Measurements from ENCODE around the gene SLC16A10. TPM values are rescaled to one million over a fixed set of nuclear protein-coding genes. Genes with fewer than 3 reads are reported as not detected.
"Not testable (repeated sequence)": the region's sequence is repeated elsewhere in the genome, so short reads cannot be mapped to it uniquely, and the experiment has no call there.

SLC16A10 gene
- total RNA-seq, 1 donor from 2014 or later, result 2.2 TPM

- intact Hi-C loops (cut with micrococcal nuclease), result loop anchor here (2.0 to 5.0 kb wide), 3 partner anchors 172 to 1001 kb away; partner anchors contain the start of genes FAM229B, REV3L and TUBE1
Observed at GRCh38 chr6:111086685-111087084, 618 bp upstream of the SLC16A10 start.

DNA sequence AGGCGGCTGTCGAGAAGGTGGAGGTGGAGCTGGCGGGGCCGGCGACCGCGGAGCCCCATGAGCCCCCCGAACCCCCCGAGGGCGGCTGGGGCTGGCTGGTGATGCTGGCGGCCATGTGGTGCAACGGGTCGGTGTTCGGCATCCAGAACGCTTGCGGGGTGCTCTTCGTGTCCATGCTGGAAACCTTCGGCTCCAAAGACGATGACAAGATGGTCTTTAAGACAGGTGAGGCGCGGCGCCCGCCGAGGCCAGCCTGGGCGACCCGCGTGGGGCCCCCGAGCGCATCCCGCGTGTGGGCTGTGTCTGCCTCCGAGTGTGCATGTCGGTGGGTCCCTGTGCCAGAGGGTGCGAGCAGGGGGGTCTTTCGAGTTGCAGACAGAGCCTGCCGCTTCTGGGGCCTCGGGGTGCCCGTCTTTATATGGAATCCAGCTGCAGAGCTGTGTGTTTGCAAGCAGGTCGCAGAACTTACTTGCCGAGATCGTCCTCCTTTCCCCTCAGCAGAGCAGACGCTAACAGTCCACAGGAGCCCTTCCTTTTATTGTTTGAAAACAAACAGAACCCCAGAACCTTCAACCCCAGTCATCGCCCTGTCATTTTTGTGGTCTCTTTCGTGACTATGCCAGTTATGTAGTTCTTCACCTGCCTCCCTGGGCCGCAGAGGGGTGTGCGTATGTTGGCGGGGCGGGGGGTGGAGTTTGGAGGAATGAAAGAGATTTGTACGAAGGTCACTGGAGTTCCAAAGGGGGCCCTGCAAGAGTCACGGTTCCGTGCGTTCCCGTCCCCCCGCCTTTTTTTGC is 766 bp downstream of the SLC16A10 start:
- intact Hi-C loops (cut with micrococcal nuclease), result loop anchor here (2.0 to 5.0 kb wide), 3 partner anchors 171 to 999 kb away; partner anchors contain the start of genes FAM229B, REV3L and TUBE1

GRCh38 chr6:111088668-111089003 is 1.3 kb downstream of the SLC16A10 start:
- intact Hi-C loops (cut with micrococcal nuclease), result loop anchor here (5.0 kb wide), 2 partner anchors 394 to 999 kb away; partner anchors contain the start of genes FAM229B, REV3L and TUBE1

GRCh38 chr6:111090766-111091165 is 3.5 kb downstream of the SLC16A10 start:
- intact Hi-C loops (cut with micrococcal nuclease), result no loop called here

DNA sequence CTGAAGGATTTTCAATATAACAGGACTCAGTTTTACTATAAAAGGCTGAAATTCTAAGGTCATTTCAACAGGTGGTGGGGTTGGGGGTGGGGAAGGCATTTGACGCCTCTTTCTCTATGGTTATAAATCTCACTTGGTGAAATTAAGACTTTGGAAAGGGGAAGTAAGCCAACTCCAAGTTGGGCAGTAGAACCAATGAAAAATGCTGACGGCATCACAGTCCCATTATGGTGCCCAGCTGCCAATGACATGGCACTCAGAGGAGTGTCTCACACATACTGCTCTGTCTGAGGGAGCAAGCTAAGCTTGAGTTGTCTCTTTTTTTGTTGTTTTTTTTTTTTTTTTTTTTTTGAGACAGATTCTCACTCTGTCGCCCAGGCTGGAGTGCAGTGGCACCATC is 4.7 kb downstream of the SLC16A10 start:
- intact Hi-C loops (cut with micrococcal nuclease), result no loop called here

GRCh38 chr6:111095488-111095887 is 8.2 kb downstream of the SLC16A10 start:
- intact Hi-C loops (cut with micrococcal nuclease), result not testable (repeated sequence)

GRCh38 chr6:111096246-111096645 is 8.9 kb downstream of the SLC16A10 start:
- intact Hi-C loops (cut with micrococcal nuclease), result no loop called here

- intact Hi-C loops (cut with micrococcal nuclease), result no loop called here
Observed at GRCh38 chr6:111098597-111098996, 11.3 kb downstream of the SLC16A10 start.

- intact Hi-C loops (cut with micrococcal nuclease), result no loop called here
Observed at GRCh38 chr6:111101987-111102386, 14.7 kb downstream of the SLC16A10 start.

GRCh38 chr6:111105578-111105977 is 18.3 kb downstream of the SLC16A10 start:
- intact Hi-C loops (cut with micrococcal nuclease), result no loop called here

- intact Hi-C loops (cut with micrococcal nuclease), result no loop called here
Observed at GRCh38 chr6:111107589-111107988, 20.3 kb downstream of the SLC16A10 start.

- intact Hi-C loops (cut with micrococcal nuclease), result no loop called here
Observed at GRCh38 chr6:111110036-111110435, 22.7 kb downstream of the SLC16A10 start.

- intact Hi-C loops (cut with micrococcal nuclease), result no loop called here
Observed at GRCh38 chr6:111113336-111114086, 26.2 kb downstream of the SLC16A10 start.

GRCh38 chr6:111114087-111114443 is 26.8 kb downstream of the SLC16A10 start:
- intact Hi-C loops (cut with micrococcal nuclease), result no loop called here

DNA sequence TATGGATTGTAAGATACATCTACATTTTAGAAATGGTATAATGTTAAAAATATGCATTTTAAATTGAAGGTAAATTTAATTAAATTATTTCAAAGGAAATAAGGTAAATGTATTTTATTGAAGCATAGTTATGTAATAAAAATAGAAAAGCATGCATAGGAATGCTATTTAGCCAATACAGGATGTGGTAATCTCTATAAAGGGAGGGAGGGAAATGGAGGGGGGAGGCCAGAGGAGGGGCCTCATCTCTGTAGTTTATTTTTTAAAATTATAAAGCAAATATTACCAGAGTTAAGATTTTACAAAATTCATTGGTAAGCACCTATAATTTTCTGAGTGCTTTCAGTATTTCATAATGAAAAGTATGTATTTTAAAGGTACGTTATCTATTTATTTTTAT is 27.2 kb downstream of the SLC16A10 start:
- intact Hi-C loops (cut with micrococcal nuclease), result no loop called here

GRCh38 chr6:111118826-111119225 is 31.5 kb downstream of the SLC16A10 start:
- intact Hi-C loops (cut with micrococcal nuclease), result no loop called here

DNA sequence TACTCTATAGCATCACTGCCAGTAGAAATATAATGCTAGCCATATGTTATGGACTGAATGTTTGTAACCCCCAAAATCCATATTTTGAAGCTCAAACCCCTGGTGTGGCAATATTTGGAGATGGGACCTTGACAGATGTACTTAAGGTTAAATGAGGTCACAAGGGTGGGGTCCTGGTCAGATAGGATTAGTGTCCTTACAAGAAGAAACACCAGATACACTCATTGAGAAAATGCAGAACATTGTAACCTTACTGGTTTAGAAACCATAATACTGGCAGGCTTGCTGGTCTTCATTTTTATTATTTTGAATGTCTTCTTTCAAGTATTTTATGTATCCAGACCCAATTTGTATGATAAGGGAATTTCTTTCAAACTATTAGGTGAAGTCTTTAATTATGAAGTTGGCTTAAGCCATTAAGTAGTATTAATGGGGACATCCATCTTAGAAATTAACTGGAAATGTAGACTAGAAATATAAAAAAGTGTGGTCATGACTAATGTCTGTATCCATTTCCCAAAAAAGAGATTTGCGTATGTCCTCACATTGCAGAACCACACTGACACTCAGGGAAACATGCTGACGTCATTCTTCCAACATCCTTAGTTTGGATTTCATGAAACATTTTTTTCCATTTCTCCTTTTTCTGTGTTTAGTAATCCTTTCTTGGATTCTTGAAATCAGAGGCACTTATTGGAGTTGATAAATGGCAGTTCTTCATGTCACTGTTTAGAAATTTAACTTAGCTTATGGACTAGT is 32.4 kb downstream of the SLC16A10 start:
- intact Hi-C loops (cut with micrococcal nuclease), result no loop called here

GRCh38 chr6:111121789-111122350 is 34.6 kb downstream of the SLC16A10 start:
- intact Hi-C loops (cut with micrococcal nuclease), result no loop called here

DNA sequence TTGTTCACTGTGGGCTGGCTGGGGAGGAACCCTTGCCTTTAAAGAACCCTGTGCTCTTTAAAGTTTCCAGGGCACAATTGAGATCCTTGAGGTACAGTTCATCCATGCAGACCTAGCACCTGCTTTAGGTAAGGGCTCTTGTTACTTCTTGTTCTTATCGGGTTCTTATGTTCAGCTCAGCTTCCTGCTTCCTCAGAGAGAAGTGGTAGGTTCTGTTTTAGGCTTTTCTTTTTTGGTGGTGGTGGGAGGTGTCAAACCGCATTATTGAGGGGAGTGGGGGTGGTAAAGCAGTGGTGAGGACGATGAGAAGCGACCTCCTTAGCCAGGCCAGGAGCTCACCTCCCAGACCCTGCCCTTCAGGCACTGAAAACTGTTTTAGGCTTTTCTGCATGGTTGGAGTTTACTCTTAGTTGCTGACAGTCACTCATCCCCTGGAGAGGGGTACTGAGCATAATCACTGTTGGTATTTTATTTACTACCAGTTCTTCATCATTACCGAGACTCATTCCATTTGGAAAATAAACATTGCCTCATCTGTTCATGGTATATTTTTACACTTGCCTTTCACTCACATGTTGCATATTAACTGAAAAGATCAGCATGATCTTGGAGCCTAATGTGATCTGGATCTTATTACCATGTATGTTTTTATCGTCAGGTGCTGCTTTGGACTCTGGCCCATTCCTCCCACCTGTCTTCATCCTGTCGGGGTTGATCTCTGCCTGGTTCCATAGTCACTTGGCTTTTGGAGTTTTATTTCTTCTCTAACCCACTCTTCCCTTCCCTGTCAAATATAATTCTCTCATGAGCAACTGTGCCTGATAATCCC is 35.4 kb downstream of the SLC16A10 start:
- intact Hi-C loops (cut with micrococcal nuclease), result no loop called here

DNA sequence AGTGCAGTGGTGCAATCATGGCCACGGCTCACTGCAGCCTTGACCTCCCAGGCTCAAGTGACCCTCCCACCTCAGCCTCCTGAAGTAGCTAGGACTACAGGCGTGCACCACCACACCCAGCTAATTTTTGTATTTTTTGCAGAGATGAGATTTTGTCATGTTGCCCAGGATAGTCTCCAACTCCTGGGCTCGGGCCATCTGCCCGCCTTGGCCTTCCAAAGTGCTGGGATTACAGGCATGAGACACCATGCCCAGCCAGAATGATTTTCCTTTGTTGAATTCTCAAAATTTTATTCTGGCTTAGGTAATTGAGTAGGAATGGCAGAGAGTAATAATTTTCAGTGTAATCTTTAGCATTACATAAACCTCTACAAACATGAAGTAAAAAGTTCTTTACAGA is 37.1 kb downstream of the SLC16A10 start:
- intact Hi-C loops (cut with micrococcal nuclease), result no loop called here

- intact Hi-C loops (cut with micrococcal nuclease), result no loop called here
Observed at GRCh38 chr6:111129013-111129412, 41.7 kb downstream of the SLC16A10 start.

All from T-helper 2 cell treated with Interferon-gamma antibody and Interleukin-4, amounts not matched to agents 100 ng/mL and 5 ng/mL, for 36 hours (primary cell).